Neuronal stem cell (in vitro differentiated cells): Measurements from ENCODE around the gene ZNF609.
"Not testable (repeated sequence)": the region's sequence is repeated elsewhere in the genome, so short reads cannot be mapped to it uniquely, and the experiment has no call there.

Experiments
- DNase-seq: peaks from one replicate; pipeline ENCODE4 v3.0.0-alpha.2; 2013; ENCODE audit warnings: low spot score
- H2AFZ ChIP-seq: one replicate; pipeline ENCODE4 v1.6.1; 2013; ENCODE audit warnings: mild to moderate bottlenecking, low read length, inconsistent platforms
- H2AK5ac ChIP-seq: 2 replicates; pipeline ENCODE4 v1.6.1; 2013; ENCODE audit warnings: low read depth, mild to moderate bottlenecking, inconsistent platforms, low read length, moderate library complexity, mixed read lengths
- H2BK120ac ChIP-seq: 2 replicates; pipeline ENCODE4 v1.6.1; 2013; ENCODE audit warnings: low read depth, mild to moderate bottlenecking, inconsistent platforms, low read length, moderate library complexity, mixed read lengths
- H2BK12ac ChIP-seq: one replicate; pipeline ENCODE4 v1.6.1; 2013; ENCODE audit warnings: low read length, inconsistent platforms
- H2BK15ac ChIP-seq: 2 replicates; pipeline ENCODE4 v1.6.1; 2013; ENCODE audit warnings: mild to moderate bottlenecking, low read length, inconsistent platforms, mixed read lengths
- H2BK5ac ChIP-seq: one replicate; pipeline ENCODE4 v1.6.1; 2013; ENCODE audit warnings: inconsistent platforms, mild to moderate bottlenecking, low read length, moderate library complexity
- H3K14ac ChIP-seq: one replicate; pipeline ENCODE4 v1.6.1; 2013; ENCODE audit warnings: low read length, inconsistent platforms
- H3K18ac ChIP-seq: 2 replicates; pipeline ENCODE4 v1.6.1; 2013; ENCODE audit warnings: low read length, inconsistent platforms
- H3K23ac ChIP-seq: 2 replicates; pipeline ENCODE4 v1.6.1; 2013; ENCODE audit warnings: low read depth, mild to moderate bottlenecking, mixed read lengths, low read length, inconsistent platforms; ENCODE audit not compliant: poor library complexity
- H3K27ac ChIP-seq: replicated peaks from 3 replicates; pipeline ENCODE4 v1.5.1; 2013; ENCODE audit warnings: low read length, inconsistent platforms
- H3K27me3 ChIP-seq, 3 experiments: 2 replicates each; pipeline ENCODE4 v1.6.1; 2013; ENCODE audit warnings: low read length in 3 of 3, mild to moderate bottlenecking in 2 of 3, inconsistent platforms in 1 of 3, low read depth in 1 of 3, mixed read lengths in 1 of 3, moderate library complexity in 1 of 3; ENCODE audit not compliant: control insufficient read depth in 3 of 3, insufficient read depth in 3 of 3
- H3K36me3 ChIP-seq, 2 donors: replicated peaks in 1 of 2; 2 replicates each; pipeline ENCODE4 v1.6.1; 2013; ENCODE audit warnings: low read length in 2 of 2; ENCODE audit not compliant: control insufficient read depth in 2 of 2, insufficient read depth in 2 of 2
- H3K4ac ChIP-seq: 2 replicates; pipeline ENCODE4 v1.6.1; 2013; ENCODE audit warnings: inconsistent platforms, mild to moderate bottlenecking, low read length, moderate library complexity
- H3K4me1 ChIP-seq, 2 donors: 1 replicate in 1 of 2; 2 replicates in 1 of 2; pipeline ENCODE4 v1.6.1; 2013; ENCODE audit warnings: low read length in 2 of 2, low read depth in 1 of 2; ENCODE audit not compliant: control insufficient read depth in 2 of 2, insufficient read depth in 1 of 2
- H3K4me2 ChIP-seq: one replicate; pipeline ENCODE4 v1.6.1; 2013; ENCODE audit warnings: mild to moderate bottlenecking, low read length, inconsistent platforms; ENCODE audit not compliant: insufficient read depth, poor library complexity, severe bottlenecking
- H3K4me3 ChIP-seq, 2 donors: 2 replicates each; pipeline ENCODE4 v1.5.1; 2013; ENCODE audit warnings: low read length in 2 of 2, mild to moderate bottlenecking in 2 of 2, inconsistent platforms in 1 of 2, moderate library complexity in 1 of 2
- H3K79me1 ChIP-seq: one replicate; pipeline ENCODE4 v1.6.1; 2013; ENCODE audit warnings: low read depth, mild to moderate bottlenecking, inconsistent platforms, low read length, moderate library complexity
- H3K9ac ChIP-seq: one replicate; pipeline ENCODE4 v1.6.1; 2013; ENCODE audit warnings: mild to moderate bottlenecking, low read depth, low read length, inconsistent platforms; ENCODE audit not compliant: poor library complexity
- H3K9me3 ChIP-seq, 2 donors: replicated peaks in 1 of 2; 2 replicates each; pipeline versions ENCODE3 to v1.6.1; 2013; ENCODE audit warnings: low read length in 2 of 2, mild to moderate bottlenecking in 2 of 2, inconsistent platforms in 1 of 2, low read depth in 1 of 2, mixed read lengths in 1 of 2, moderate library complexity in 1 of 2; ENCODE audit not compliant: control insufficient read depth in 2 of 2, insufficient read depth in 1 of 2
- H4K8ac ChIP-seq: one replicate; pipeline ENCODE4 v1.6.1; 2013; ENCODE audit warnings: low read depth, mild to moderate bottlenecking, inconsistent platforms, low read length, moderate library complexity
- H4K91ac ChIP-seq: one replicate; pipeline ENCODE4 v1.6.1; 2013; ENCODE audit warnings: low read length, low read depth, mild to moderate bottlenecking, inconsistent platforms; ENCODE audit not compliant: poor library complexity
- WGBS, 2 donors: extraction: QIAGEN DNeasy Blood & Tissue Kit; methylation state at CpG; one replicate each; pipeline ENCODE4 v1.1.7; 2013; ENCODE audit warnings: missing lambda C conversion rate in 2 of 2, mixed read lengths in 1 of 2; ENCODE audit not compliant: insufficient read length in 2 of 2, insufficient replicate concordance in 1 of 2; ENCODE audit errors: extremely low coverage in 2 of 2; 5-methylcytosine and 5-hydroxymethylcytosine counted together

The ZNF609 gene

GRCh38 chr15:64643685-64644084, 183.3 kb downstream of the ZNF609 start:
- Histone ChIP-seq H2BK120ac (no peak overlapping the region), H3K9me3 (no peaks in the 10 kb centered on the region), H3K18ac (no peak overlapping the region), H3K27me3 (no peaks in the 10 kb centered on the region), H3K4me3 (no peak overlapping the region), H3K27ac (no peak overlapping the region), H2BK5ac (no peak overlapping the region), H3K4me1 (peaks cover 0 to 3% of the 10 kb centered on the region in 2 donors), H3K4ac (no peak overlapping the region), H3K14ac (no peak overlapping the region), H4K8ac (no peak overlapping the region), H2AFZ (no peak overlapping the region), H3K4me2 (no peak overlapping the region), H2BK12ac (no peak overlapping the region), H3K79me1 (peaks cover 5% of the 10 kb centered on the region), H4K91ac (no peak overlapping the region), H2AK5ac (no peak overlapping the region), H3K36me3 (peaks cover 0 to 11% of the 10 kb centered on the region in 2 donors), H2BK15ac (no peak overlapping the region), H3K23ac (no peak overlapping the region), H3K9ac (no peak overlapping the region)
- no peak for DNase-seq
- WGBS, 2 donors: no CpG with 5 or more reads among the region's 1 CpG

DNA sequence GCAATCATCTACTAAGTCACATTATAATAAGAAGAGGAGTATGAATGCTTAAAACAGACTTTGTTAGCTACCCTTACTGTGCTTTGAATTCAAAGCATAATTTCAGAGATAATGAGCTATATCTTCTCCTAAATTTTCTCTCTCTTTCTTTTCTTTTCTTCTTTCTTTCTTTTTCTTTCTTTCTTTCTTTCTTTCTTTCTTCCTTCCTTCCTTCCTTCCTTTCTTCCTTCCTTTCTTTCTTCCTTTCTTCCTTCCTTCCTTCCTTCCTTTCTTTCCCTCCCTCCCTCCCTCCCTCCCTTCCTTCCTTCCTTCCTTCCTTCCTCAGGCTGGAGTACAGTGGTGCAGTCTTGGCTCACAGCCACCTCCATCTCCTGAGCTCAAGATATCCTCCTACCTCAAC, 184.4 kb downstream of the ZNF609 start:
- H2BK5ac ChIP-seq: not testable (repeated sequence)

GRCh38 chr15:64645995-64646394, 185.6 kb downstream of the ZNF609 start:
- Histone ChIP-seq H2AFZ (no peak overlapping the region), H3K14ac (no peak overlapping the region), H3K4me1 (no peaks in the 10 kb centered on the region), H3K18ac (no peak overlapping the region), H2BK12ac (no peak overlapping the region), H2BK120ac (no peak overlapping the region), H3K27ac (no peak overlapping the region), H3K23ac (no peak overlapping the region), H3K4me3 (no peak overlapping the region), H4K8ac (no peak overlapping the region), H2BK15ac (no peak overlapping the region), H3K27me3 (no peaks in the 10 kb centered on the region), H3K4me2 (no peak overlapping the region), H3K79me1 (peaks cover 3% of the 10 kb centered on the region), H3K36me3 (peaks cover 0 to 4% of the 10 kb centered on the region in 2 donors), H2BK5ac (no peak overlapping the region), H2AK5ac (no peak overlapping the region), H4K91ac (no peak overlapping the region), H3K9ac (no peak overlapping the region), H3K9me3 (no peaks in the 10 kb centered on the region), H3K4ac (no peak overlapping the region)
- DNase-seq: no peak
- no CpG with 5 or more reads among the region's 1 CpG for WGBS, 2 donors

More for the DNA sequence above, 184.4 kb downstream of the ZNF609 start:
- peaks cover 0 to 11% of the 10 kb centered on the region in 2 donors for H3K36me3 ChIP-seq
- not testable (repeated sequence) for H2AFZ ChIP-seq, H2BK12ac ChIP-seq, H4K91ac ChIP-seq, DNase-seq, H3K18ac ChIP-seq, H3K23ac ChIP-seq, H3K4me2 ChIP-seq, H3K4me3 ChIP-seq, H3K27ac ChIP-seq, H2BK120ac ChIP-seq, H3K4me1 ChIP-seq, H3K9ac ChIP-seq, H3K4ac ChIP-seq, H2BK15ac ChIP-seq, H2AK5ac ChIP-seq, H3K14ac ChIP-seq, H3K27me3 ChIP-seq, H3K79me1 ChIP-seq, H3K9me3 ChIP-seq, H4K8ac ChIP-seq

DNA sequence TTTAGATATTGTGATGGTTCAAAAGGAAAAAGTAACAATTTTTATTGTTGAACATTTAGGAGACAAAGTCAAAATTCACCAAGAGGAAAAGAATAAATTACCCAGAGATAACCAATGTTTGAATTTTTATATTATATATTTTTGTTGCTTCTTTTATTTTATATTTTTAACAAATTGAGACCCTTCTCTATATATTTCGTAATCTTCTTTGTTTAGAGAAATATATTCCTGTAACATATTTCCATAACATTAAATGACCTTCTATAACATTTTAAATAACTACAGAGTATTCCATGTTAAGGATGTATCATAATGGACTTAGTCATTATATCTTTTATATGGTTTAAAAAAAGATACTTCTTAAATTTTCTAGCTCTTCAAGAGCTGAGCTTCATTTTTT, 187.0 kb downstream of the ZNF609 start:
- H4K91ac ChIP-seq: no peak overlapping the region
- H3K27ac ChIP-seq: no peak overlapping the region
- H2AFZ ChIP-seq: no peak overlapping the region
- no peaks in the 10 kb centered on the region for H3K27me3 ChIP-seq
- H3K23ac ChIP-seq: no peak overlapping the region
- H3K14ac ChIP-seq: no peak overlapping the region
- H2BK5ac ChIP-seq: no peak overlapping the region
- H2BK12ac ChIP-seq: no peak overlapping the region
- peaks cover 0 to 2% of the 10 kb centered on the region in 2 donors for H3K4me1 ChIP-seq
- no CpG with 5 or more reads among the region's 1 CpG for WGBS, 2 donors
- H4K8ac ChIP-seq: no peak overlapping the region
- no peak overlapping the region for H3K4ac ChIP-seq
- H2BK15ac ChIP-seq: no peak overlapping the region
- no peak overlapping the region for H3K18ac ChIP-seq
- H3K4me3 ChIP-seq: no peak overlapping the region
- peaks cover 0 to 1% of the 10 kb centered on the region in 2 donors for H3K36me3 ChIP-seq
- no peak overlapping the region for H3K9ac ChIP-seq
- no peaks in the 10 kb centered on the region for H3K9me3 ChIP-seq
- H2BK120ac ChIP-seq: no peak overlapping the region
- DNase-seq: no peak
- no peak overlapping the region for H3K4me2 ChIP-seq
- H3K79me1 ChIP-seq: peaks cover 2% of the 10 kb centered on the region
- no peak overlapping the region for H2AK5ac ChIP-seq
